Inflammatory macrophage treated with lipopolysaccharide for 1 hour (primary cell): Measurements from ENCODE around the gene MUC2.
"Not testable (repeated sequence)": the region's sequence is repeated elsewhere in the genome, so short reads cannot be mapped to it uniquely, and the experiment has no call there.

Experiments used
- DNase-seq, 2 donors: peaks; one replicate each; pipeline ENCODE4 v3.0.0-alpha.2; 2020 to 2022

Gene MUC2

DNA sequence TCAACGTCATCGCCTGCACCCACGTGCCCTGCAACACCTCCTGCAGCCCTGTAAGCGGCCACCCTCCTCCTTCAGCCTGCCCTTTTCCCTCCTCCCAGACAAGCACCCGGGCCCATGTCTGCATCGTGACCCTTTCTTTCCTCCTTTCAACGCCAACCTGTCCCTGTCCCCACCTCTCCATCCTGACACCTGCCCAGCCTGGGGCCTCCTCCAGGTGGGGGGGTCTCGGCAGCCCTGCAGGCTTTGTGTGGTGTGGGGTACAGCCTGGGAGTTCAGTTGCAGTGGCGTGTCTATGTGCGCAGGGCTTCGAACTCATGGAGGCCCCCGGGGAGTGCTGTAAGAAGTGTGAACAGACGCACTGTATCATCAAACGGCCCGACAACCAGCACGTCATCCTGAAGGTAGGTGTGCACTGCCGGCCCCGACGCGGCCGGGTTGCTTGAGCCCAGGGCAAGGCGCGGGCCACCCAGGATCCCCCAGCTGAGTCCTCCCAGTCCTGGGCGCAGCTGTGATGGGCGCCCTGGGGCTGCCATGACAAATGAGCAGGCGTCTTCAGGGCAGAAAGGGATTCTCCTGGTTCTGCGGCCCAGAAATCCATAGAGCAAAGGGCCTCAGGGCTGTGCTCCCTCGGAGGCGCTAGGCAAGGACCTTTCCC lies 33.7 kb downstream of the MUC2 start:
- no peak for DNase-seq

DNA sequence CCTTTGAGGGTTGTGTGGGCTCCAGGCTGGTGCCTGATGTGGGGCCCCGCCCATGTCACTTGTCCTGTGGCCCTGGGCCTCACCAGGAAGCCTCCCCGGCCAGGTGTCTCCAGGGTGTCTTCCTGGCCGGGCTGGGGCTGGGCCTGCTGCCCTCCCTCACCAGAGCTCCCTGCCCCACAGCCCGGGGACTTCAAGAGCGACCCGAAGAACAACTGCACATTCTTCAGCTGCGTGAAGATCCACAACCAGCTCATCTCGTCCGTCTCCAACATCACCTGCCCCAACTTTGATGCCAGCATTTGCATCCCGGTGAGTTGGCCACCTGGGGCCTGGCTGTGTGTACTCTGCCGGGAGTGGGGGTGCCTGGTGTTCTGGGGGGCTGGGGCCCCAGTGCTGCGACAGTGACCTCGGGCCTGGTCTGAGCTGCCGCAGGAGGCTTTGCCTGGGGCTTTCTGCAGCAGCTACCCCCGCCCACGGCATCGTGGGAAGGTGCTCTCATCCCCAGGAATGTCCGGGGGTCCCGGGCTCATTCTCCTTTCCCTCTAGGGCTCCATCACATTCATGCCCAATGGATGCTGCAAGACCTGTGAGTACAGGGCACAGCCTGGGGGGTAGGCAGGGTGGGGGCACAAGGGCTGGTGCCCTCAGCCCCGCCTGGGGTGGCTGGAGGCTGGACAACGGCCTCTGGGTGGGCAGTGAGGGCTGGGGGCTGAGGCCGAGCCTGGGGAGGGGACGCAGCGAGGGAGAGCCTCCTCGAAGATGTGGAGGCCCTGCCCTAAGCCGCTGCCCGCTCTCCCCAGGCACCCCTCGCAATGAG lies 34.6 kb downstream of the MUC2 start:
- DNase-seq: no peak

DNA sequence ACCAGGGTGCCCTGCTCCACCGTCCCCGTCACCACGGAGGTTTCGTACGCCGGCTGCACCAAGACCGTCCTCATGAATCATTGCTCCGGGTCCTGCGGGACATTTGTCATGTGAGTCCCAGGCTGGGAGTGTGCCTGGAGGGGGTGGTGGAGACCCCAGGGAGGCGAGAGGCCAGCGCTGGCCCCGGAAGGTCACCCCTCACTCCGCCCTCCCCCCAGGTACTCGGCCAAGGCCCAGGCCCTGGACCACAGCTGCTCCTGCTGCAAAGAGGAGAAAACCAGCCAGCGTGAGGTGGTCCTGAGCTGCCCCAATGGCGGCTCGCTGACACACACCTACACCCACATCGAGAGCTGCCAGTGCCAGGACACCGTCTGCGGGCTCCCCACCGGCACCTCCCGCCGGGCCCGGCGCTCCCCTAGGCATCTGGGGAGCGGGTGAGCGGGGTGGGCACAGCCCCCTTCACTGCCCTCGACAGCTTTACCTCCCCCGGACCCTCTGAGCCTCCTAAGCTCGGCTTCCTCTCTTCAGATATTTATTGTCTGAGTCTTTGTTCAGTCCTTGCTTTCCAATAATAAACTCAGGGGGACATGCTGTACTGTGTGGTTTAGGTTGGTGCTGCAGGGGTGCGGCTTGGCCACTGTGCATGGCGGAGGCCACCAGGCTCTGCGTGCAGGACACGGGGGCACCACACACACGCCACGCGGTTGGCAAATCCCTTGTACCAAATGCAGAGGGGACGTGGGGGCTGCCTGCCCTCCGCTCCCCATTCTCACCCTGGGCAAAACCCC lies 35.4 kb downstream of the MUC2 start:
- DNase-seq: no peak

DNA sequence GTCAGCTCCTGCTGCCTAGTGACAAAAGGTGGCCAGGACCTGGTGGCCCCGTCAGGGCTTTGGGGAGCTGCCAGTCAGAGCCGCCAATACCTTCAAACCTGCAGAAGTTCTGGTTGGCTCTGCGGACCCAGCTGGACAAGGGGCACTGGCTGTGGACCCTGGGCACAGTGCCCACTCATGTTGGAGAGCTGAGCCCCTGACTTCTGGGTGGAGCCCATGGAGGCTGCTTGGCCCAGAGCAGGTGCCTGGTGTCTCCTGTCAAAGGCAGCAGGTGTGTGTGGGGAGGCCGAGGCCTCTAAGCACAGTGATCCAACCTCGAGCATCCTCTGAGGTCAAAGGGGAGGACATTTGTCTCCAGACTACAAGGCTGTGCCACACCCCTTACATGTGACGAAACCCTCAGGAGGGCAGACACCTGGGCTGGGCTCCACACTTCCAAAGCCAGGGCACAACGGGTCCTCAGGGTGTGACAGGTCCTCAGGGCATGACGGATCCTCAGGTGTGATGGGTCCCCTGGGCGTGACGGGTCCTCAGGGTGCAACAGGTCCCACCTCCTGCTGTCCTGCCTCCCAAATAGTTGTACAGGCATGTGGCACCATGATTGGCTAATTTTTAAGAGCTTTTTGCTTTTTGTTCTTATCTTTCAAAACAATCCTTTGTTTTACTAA lies 37.0 kb downstream of the MUC2 start:
- no peak for DNase-seq

DNA sequence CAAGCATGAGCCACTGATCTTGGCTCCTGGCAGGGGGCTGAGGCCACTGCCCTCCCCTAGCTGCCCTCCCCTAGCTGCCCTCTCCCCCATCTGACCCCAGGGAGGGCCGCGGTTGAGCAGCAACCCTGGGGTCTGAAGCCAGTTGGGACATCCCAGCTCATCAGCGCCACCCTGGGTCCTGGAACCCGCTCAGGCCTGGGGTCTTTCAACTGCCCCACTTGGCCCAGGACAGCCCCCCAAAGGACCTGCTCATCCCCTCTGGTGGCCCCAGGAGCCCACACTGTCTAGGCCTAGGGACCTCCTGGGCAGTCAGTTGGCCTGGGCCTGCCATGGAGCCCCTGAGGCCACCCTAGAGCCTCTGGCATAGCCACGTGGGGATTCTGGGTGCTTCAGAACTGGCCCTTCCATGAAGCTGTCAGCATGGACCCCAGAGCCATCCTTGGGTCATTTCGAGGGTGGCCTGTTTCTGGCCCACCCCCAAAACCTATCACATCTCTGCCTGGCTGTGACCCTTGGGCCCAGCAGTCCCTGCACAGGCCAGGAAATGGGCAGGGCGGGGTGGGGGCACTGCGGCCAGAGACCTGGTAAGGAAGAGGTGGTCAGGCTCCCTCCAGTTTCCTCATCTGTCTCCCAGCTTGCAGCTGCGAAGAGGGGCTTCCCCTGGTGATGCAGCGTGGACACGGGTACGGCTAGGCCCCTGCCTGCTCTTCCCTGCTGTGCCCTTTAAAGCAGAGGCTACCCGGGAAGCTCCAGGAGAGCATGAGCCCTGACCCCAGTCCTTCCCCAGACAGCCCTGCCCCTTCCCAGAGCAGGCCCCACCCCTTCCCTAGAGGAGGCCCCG lies 37.9 kb downstream of the MUC2 start:
- no peak for DNase-seq

DNA sequence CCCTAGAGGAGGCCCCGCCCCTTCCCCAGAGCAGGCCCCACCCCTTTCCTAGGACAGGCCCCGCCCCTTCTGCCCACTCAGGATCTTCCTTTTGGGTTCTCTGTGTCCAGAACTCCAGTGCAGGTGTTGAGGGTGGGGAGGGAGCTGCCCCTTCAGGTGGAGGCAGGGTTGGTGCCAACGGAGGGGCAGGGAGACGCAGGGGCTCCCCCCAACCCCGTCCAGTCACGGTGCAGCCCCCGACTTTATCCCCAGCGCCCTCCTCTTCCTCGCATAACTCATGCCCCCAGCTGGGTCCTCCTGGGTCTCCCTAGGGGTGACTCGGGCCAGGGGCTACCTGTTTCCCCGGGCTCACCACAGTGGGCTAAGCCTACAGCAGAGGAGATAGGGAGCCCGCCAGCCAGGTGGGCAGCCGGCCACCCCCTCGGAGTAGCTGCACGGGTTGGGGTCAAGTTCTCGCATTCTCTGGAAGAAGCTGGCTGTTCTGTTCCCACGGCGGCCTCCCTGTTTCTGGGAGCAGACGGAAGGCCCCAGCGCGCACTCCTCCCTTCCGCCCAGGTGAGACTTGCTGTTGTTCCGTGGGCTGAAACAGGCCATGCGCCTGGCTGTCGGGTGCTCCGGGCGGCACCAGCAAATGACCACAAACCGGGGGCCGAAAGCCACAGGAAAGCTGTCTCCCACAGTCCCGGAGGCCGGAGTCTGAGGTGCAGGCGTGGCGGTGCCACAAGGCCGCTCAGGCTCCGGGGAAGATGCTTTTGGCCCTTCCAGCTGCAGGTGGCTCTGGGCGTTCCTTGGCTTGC lies 38.9 kb downstream of the MUC2 start:
- DNase-seq: no peak

DNA sequence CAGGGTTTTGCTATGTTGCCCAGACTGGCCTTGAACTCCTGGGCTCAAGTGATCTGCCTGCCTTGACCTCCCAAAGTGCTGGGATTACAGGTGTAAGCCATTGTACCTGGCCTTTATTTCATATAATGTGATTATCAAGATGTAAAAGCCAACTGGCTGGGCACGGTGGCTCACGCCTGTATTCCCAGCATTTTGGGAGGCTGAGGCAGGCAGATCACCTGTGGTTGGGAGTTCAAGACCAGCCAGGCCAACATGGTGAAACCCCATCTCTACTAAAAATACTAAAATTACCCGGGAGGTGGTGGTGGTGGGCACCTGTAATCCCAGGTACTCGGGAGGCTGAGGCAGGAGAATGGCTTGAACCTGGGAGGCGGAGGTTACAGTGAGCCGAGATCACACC lies 40.6 kb downstream of the MUC2 start:
- DNase-seq: not testable (repeated sequence)

DNA sequence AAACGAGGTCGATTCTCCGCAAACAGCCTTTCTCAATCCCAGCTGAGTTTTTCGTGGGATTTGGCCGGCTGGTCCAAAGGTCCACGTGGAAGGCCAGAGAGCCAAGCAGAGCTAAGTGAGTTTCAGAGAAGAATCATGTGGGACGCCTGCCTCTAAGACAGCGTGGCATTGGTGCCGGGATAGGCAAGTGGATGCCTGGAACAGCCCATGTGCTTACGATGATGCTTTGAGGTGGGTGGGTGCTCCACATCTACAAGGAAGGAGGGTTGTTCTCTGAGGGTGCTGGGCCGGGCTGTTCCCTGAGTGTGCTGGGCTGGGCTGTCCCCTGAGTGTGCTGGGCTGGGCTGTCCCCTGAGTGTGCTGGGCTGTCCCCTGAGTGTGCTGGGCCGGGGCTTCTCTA lies 41.4 kb downstream of the MUC2 start:
- DNase-seq: no peak

DNA sequence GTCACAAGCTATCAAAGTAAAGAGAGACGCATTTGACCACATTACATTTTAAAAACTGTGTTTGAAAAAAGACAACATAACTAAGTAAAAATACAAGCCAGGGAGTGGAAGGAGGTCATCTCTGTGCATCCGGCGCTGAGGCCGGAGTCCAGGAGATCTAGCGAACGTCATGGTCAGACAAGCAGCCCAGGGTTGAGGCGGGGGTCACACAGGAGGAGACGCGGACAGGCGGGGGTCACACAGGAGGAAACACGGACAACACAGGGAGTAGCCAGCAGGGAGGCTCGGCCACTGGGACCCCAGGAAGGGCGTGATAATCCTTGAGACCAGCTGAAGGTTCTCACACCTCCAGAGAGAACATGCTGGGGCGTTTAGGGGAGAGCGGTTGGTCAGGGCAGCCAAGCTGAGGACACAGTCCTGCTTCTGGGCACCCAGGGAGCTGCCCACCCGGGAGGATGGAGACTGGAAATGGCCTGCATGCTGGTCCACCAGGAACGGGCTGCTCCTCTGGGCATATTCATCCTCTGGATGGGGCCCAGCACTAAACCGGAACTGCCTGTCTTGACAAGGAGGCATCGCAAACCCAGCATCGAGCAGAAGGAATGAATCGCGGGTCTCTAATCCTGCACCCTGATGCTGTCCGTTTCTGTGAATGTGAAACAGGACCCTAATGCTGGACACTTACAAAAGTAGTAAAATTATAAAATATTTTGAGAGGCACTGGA lies 42.2 kb downstream of the MUC2 start:
- DNase-seq: no peak

DNA sequence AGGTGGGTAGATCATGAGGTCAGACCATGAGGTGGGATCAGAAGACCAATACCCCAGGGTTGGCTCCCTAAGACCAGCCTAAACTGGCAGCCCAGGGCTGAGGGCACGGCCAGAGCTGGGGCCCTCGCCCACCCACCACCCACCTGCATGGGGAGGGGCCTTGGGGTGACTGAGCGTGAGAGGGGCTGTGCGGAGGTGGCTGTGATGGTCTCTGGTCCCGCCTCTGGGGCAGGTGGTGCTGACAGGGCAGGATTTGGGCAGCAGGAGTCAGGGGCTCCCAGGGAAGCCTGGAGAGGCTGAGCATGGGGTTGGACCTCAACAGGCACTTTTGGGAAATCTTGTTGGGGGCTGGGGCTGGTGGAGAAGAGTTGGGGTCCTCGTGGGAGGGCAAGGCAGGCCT lies 43.3 kb downstream of the MUC2 start:
- DNase-seq: no peak

DNA sequence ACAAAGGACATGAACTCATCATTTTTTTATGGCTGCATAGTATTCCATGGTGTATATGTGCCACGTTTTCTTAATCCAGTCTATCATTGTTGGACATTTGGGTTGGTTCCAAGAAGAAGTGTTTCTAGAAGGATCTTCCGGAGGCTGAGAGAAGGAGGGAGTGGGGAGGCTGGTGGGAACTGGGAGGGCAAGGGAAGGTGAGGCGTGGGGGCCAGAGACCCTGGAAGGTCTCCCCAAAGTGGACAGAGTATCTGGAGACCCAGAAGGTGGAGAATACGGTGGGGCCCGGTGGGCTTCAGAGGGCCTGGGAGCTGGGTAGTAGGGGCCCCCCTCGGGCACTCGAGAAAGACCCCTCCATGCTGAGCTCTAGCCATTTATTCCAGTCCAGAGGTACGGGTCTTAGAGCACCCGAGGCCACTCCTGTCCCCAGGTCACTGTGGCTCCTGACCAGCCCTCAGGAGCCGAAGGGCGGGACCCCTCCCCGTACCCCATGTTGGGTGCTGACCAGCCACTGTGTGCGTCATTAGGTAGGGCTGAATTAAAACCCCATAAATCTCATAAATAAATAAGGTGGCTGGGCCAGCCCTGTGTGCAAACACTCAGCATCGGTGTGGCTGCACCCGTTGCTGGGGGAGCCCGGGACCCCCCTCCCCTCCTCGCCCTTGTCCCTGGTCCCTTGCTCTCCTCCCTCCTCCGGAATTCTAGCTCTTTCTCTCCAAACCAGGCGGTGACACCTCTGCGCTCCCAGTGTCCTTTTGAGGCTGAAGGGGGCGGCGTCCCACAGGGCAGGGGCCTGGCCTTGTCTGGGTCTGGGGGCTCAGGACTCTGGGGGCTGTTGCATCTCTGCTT lies 44.3 kb downstream of the MUC2 start:
- DNase-seq: no peak

DNA sequence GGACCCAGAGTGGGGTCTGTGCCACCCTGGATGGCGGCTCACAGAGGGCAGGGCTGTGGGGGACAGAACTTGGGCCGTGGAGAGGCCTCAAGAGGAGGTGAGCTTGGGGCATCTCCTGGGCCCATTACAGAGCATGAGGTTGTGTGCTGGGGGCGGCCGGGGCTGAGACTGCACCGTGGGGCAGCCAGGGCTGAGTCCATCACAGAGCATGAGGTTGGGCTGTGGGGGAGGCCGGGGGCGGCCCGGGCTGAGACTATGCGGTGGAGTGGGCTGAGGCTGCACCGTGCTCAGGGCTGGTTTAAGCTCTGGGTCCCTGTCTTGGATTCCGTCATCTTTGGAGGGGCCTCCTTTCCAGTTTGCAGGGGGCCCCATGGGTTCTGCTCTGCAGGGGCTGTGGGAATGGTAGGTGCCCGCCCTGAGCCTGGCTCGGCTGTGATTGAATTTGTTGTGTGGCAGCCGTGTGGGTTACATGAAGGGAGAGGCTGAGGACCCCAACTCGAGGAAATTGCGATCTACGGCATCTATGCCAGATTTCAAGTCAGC lies 45.0 kb downstream of the MUC2 start:
- DNase-seq: no peak

DNA sequence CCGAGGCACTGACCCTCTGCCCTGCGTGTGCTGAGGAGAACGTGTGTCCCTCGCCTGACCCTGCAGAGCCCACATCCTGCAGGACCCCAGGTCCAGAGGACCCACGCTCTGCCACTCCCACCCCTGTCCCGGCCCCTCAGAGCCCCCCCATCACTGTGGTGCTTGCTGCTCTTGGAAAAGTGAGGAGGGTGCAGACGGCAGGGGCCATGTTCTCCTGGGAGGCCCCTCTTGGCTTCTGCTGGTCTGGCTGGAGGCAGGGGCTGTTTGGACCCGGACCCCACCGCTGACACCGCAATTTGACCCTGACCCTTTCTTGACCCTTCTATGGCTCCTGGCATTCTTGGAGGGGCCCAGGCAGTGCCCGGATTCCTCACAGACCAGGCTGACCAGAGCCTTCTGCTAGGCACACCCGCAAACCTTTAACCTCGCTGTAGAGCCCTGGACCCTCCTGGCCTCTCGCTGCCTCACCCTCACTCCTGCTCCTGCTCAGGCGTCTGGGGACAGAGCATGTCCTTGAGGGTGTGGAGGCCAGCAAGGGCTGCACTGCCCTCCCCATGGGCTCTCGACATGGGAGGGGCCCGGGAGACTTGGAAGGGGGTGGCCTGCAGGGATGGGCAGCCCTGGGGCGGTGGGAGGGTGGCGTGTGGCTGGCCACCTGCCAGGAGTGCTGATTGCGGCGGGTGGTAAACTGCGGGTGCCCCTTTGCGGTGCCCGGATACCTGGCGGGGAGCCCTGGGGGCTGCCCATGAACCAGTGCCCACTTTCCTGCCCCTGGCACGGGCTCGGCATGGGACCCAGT lies 46.1 kb downstream of the MUC2 start:
- no peak for DNase-seq

DNA sequence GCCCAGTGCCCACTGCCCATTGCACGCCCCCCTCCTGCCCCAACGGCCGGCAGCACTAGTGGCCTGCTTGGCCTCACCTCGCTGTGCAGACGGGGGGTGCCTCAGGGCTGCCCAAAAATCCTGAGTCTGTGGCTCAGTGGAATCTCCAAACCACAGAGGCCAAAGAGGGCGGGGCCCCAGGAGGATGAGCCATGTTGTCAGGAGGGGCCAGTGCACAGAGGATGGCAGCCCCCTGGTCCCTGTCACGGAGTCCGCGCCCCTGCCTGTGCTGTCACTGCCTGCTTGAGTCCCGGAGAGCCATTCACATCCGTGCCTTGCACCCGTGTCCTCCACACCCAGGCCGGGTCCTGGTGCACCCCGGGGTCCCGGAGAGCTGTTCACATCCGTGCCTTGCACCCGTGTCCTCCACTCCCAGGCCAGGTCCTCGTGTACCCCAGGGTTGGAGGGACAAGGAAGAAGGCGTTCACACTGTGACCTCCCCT lies 46.7 kb downstream of the MUC2 start:
- no peak for DNase-seq

DNA sequence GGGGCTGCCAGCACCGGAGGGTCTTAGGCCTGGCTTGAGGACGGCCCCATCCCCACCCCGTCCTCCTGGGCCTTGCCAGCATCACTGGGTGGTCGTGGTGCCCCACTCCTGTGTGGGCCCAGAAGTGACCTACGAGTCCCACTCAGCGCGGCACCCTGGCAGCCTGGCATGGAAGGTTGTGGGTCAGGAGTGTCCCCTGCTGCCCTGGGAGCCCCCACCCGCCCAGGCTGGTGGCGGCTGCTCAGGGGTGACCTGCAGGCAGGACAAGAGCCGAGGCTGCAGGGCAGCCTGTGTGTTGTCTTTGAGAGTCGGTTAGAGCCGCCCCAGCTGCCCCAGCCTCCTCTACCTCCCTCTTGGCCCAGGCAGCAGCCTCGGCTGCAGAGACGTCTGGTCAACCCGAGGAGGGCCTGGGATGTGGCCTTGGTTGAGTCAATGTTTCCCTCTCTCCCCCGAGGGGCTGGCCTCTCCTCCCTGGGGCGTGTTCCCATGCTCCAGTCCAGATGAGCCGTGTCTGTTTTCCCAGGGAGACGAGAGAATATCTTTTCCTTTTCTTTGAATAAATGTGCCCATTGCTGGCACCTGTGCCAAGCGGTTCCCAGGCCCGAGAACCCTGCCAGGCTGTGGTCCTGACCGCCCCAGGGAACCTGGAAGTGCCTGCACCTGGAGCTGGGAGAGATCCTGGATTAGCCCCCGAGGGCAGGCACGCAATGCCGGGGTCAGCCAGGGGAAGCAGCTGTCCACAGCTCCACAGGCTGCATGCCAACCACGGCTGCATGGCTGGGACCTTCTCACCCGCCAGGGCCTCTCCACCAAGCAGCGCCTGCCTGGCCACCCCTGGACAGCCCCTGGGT lies 47.4 kb downstream of the MUC2 start:
- DNase-seq: no peak

DNA sequence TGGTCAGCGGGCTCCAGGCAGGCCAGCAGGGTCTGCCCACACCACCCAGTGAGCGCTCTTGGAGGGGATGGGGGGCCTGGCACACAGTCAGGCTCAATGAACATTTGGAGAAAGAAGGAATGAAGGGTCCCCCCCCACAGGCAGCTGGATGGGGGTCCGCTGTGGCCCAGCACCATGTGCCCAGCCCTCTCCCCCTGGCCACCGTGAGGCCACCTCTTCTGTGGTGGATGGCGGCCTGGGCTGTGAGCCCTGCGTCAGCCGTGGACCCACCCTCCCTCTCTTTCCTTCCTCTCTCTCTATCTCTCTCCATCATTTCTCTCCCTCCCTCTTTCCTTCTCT lies 48.0 kb downstream of the MUC2 start:
- no peak for DNase-seq

DNA sequence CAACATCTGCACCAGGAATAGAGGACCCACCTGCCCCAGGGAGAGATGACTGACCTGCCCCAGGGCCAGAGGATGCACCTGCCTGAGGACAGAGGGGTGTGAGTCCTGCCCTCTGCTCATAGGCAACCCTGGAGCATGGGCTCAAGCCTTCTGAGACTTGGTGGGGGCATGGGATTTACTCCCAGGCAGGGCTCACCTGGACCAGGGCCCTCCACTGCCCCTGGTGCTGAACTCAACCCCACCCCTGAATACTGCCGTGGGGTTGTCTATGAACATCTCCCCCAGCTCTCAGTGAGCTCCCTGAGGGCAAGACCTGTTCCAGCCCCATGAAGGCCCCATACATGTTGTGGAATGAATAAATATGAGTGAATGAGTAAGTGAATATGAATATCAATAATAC lies 49.3 kb downstream of the MUC2 start:
- DNase-seq: no peak
